HL-60/S4 treated with retinoic acid at 250 ng/mL for 4 days and 3 days (cell line): ENCODE measurements around the gene FFAR4.

Experiments
- in situ Hi-C: fragments of 300-500 bp; cut with MboI; formaldehyde crosslinking; loops from 2 replicates; pipeline ENCODE4 v1.7.0; 2022; ENCODE audit warnings: low sequenced_read_pairs

FFAR4 gene

GRCh38 chr10:93570383-93570782 is 3.9 kb downstream of the FFAR4 start:
- in situ Hi-C loops: no loop called here

GRCh38 chr10:93572606-93573005 is 6.1 kb downstream of the FFAR4 start:
- in situ Hi-C loops: no loop called here

GRCh38 chr10:93573051-93573909 is 6.8 kb downstream of the FFAR4 start:
- in situ Hi-C loops: no loop called here

GRCh38 chr10:93573924-93574323 is 7.5 kb downstream of the FFAR4 start:
- in situ Hi-C loops: no loop called here

GRCh38 chr10:93576888-93577287 is 10.4 kb downstream of the FFAR4 start:
- in situ Hi-C loops: no loop called here

GRCh38 chr10:93577565-93577964 is 11.1 kb downstream of the FFAR4 start:
- in situ Hi-C loops: no loop called here

GRCh38 chr10:93579089-93579488 is 12.6 kb downstream of the FFAR4 start:
- in situ Hi-C loops: no loop called here

- in situ Hi-C loops: no loop called here
Observed at GRCh38 chr10:93579985-93580711, 13.7 kb downstream of the FFAR4 start.

- in situ Hi-C loops: no loop called here
Observed at GRCh38 chr10:93580828-93581227, 14.4 kb downstream of the FFAR4 start.

GRCh38 chr10:93584445-93584844 is 18.0 kb downstream of the FFAR4 start:
- in situ Hi-C loops: no loop called here

GRCh38 chr10:93589648-93590562 is 23.4 kb downstream of the FFAR4 start:
- in situ Hi-C loops: no loop called here

GRCh38 chr10:93590638-93591037 is 24.2 kb downstream of the FFAR4 start:
- in situ Hi-C loops: no loop called here

- in situ Hi-C loops: no loop called here
Observed at GRCh38 chr10:93591065-93591808, 24.8 kb downstream of the FFAR4 start.

GRCh38 chr10:93593254-93593653 is 26.8 kb downstream of the FFAR4 start:
- in situ Hi-C loops: no loop called here

GRCh38 chr10:93593749-93594148 is 27.3 kb downstream of the FFAR4 start:
- in situ Hi-C loops: no loop called here

- in situ Hi-C loops: no loop called here
Observed at GRCh38 chr10:93594518-93594917, 28.1 kb downstream of the FFAR4 start.

- in situ Hi-C loops: no loop called here
Observed at GRCh38 chr10:93595378-93596161, 29.1 kb downstream of the FFAR4 start.

GRCh38 chr10:93596539-93596938 is 30.1 kb downstream of the FFAR4 start:
- in situ Hi-C loops: no loop called here

- in situ Hi-C loops: no loop called here
Observed at GRCh38 chr10:93597075-93597599, 30.7 kb downstream of the FFAR4 start.
